ENCODE results near the gene TP53TG3B.
"Not testable (repeated sequence)": the region's sequence is repeated elsewhere in the genome, so short reads cannot be mapped to it uniquely, and the experiment has no call there.

TP53TG3B gene

GRCh38 chr16:33360541-33360940 lies at the start of gene TP53TG3B:
TP53TG3B (plus strand) TSS chr16:33360841; CDS start chr16:33360909, 68 bp downstream.
- H3K4me3 ChIP-seq (replicated peaks in 1 of 2; ENCODE audit: low read depth in 2 of 2, low read length in 2 of 2): not testable (repeated sequence)

GRCh38 chr16:33336226-33337012 lies 24.2 kb upstream of the TP53TG3B start:
- not testable (repeated sequence) for DNase-seq (ENCODE audit: low read depth in 2 of 2); H3K4me3 ChIP-seq (replicated peaks in 1 of 2; ENCODE audit: low read depth in 2 of 2, low read length in 2 of 2)

More at GRCh38 chr16:33360541-33360940, at the start of gene TP53TG3B:
- not testable (repeated sequence) for DNase-seq (ENCODE audit: low read depth in 2 of 2)

- H3K4me3 ChIP-seq (replicated peaks in 1 of 2; ENCODE audit: low read depth in 2 of 2, low read length in 2 of 2); DNase-seq (ENCODE audit: low read depth in 2 of 2): not testable (repeated sequence)
These were observed 22.8 kb upstream of the TP53TG3B start for GRCh38 chr16:33337627-33338542.

GRCh38 chr16:33338543-33338951 lies 22.1 kb upstream of the TP53TG3B start:
- not testable (repeated sequence) for H3K4me3 ChIP-seq (replicated peaks in 1 of 2; ENCODE audit: low read depth in 2 of 2, low read length in 2 of 2); DNase-seq (ENCODE audit: low read depth in 2 of 2)

- not testable (repeated sequence) for H3K4me3 ChIP-seq (replicated peaks in 1 of 2; ENCODE audit: low read depth in 2 of 2, low read length in 2 of 2); DNase-seq (ENCODE audit: low read depth in 2 of 2)
These were observed 21.3 kb upstream of the TP53TG3B start for GRCh38 chr16:33339093-33340061.

Measured in cardiac fibroblast (primary cell).